K562 (cell line): ENCODE results near the gene PRDM12. TPM values are rescaled to one million over a fixed set of nuclear protein-coding genes. Genes with fewer than 3 reads are reported as not detected.

Experiments
- ATAC-seq: fragments of 200-7000 bp; cut with Tn5 transposase; 3 replicates; pipeline ENCODE4 v1.9.1; 2020; ENCODE audit warnings: moderate library complexity
- BruUV-seq: library from RNA; stranded (reverse); fragments of 400-500 nt; replicated peaks from 2 replicates; lab custom pipeline; 2021; lab: Mats Ljungman, UMichigan
- CTCF ChIA-PET: fragments of 300-600 bp; formaldehyde crosslinking; extraction: SDS; loops from one replicate; lab custom pipeline; 2021; ENCODE audit warnings: low intra/inter-chr PET ratio; lab: Yijun Ruan, JAX
- POLR2A ChIA-PET: fragments of 300-600, 350-650 bp; sonication (Branson Sonifier 250); formaldehyde crosslinking; extraction: SDS; loops from one replicate; lab custom pipeline; 2021; ENCODE audit warnings: antibody characterized with exemption, inconsistent platforms; lab: Yijun Ruan, JAX
- DNase-seq, 4 experiments: peaks; one replicate each; pipeline versions ENCODE4 v3.0.0 to v3.0.0-alpha.2; 2011 to 2018; ENCODE audit warnings: low spot score in 3 of 4, mixed read lengths in 3 of 4; ENCODE audit errors: extremely low read depth in 1 of 4
- FAIRE-seq: peaks from 2 replicates; lab custom pipeline; 2011; peaks lifted over from hg19 to GRCh38; lab: Jason Lieb, UNC
- H2AFZ ChIP-seq: 2 replicates; pipeline ENCODE4 v1.6.0; 2011; ENCODE audit warnings: low read depth, low read length, control low read depth, inconsistent platforms
- H3K27ac ChIP-seq: fragments of 200-600 bp; 3 replicates; pipeline ENCODE4 v1.8.0; 2011; ENCODE audit warnings: low read depth, mild to moderate bottlenecking, control low read depth, inconsistent platforms, low read length, moderate library complexity, mixed read lengths; ENCODE audit errors: extremely low read depth
- H3K27me3 ChIP-seq, 2 experiments: fragments of 300-600 bp in 1 of 2; 2 replicates in 1 of 2; 3 replicates in 1 of 2; pipeline versions ENCODE4 v1.6.0 to v1.8.0; 2011; ENCODE audit warnings: inconsistent platforms in 2 of 2, low read length in 2 of 2, mild to moderate bottlenecking in 1 of 2, mixed read lengths in 1 of 2, moderate library complexity in 1 of 2; ENCODE audit not compliant: control insufficient read depth in 2 of 2, insufficient read depth in 2 of 2
- H3K36me3 ChIP-seq: fragments of 300-600 bp; 3 replicates; pipeline ENCODE4 v1.8.0; 2011; ENCODE audit warnings: mild to moderate bottlenecking, low read length, inconsistent platforms; ENCODE audit not compliant: control insufficient read depth, insufficient read depth
- H3K4me1 ChIP-seq, 2 experiments: fragments of 200-600 bp in 1 of 2; replicated peaks in 1 of 2; 2 replicates in 1 of 2; 3 replicates in 1 of 2; pipeline versions ENCODE4 v1.5.1 to v1.8.0; 2011; ENCODE audit warnings: inconsistent platforms in 2 of 2, low read length in 2 of 2, mild to moderate bottlenecking in 1 of 2, mixed read lengths in 1 of 2, moderate library complexity in 1 of 2; ENCODE audit not compliant: control insufficient read depth in 2 of 2, insufficient read depth in 2 of 2
- H3K4me2 ChIP-seq: 2 replicates; pipeline ENCODE4 v1.6.1; 2011; ENCODE audit warnings: low read length, control low read depth, inconsistent platforms, mixed read lengths; ENCODE audit not compliant: insufficient read depth
- H3K4me3 ChIP-seq: fragments of 200-600 bp; sonication (generic), shearing (Covaris generic); 2 replicates; pipeline ENCODE4 v1.5.1; 2016; ENCODE audit warnings: control low read depth, inconsistent platforms
- H3K79me2 ChIP-seq: fragments of 200-600 bp; 3 replicates; pipeline ENCODE4 v1.8.0; 2011; ENCODE audit warnings: low read length, inconsistent platforms; ENCODE audit not compliant: control insufficient read depth, insufficient read depth
- H3K9ac ChIP-seq, 2 experiments: 2 replicates each; pipeline versions ENCODE4 v1.6.0 to v1.6.1; 2011; ENCODE audit warnings: low read depth in 2 of 2, low read length in 2 of 2, control low read depth in 1 of 2, inconsistent platforms in 1 of 2, mild to moderate bottlenecking in 1 of 2, mixed read lengths in 1 of 2; ENCODE audit not compliant: insufficient read depth in 1 of 2
- H3K9me1 ChIP-seq: one replicate; pipeline ENCODE4 v1.6.0; 2011; ENCODE audit warnings: inconsistent platforms, mild to moderate bottlenecking, low read length, moderate library complexity; ENCODE audit not compliant: control insufficient read depth, insufficient read depth
- H3K9me3 ChIP-seq: replicated peaks from 2 replicates; pipeline ENCODE4 v1.5.1; 2011; ENCODE audit warnings: low read depth, low read length, inconsistent platforms; ENCODE audit not compliant: control insufficient read depth, insufficient read depth
- H4K20me1 ChIP-seq: replicated peaks from 2 replicates; pipeline ENCODE4 v1.6.1; 2011; ENCODE audit warnings: low read length, inconsistent platforms, mixed read lengths; ENCODE audit not compliant: control insufficient read depth, insufficient read depth
- EZH2 ChIP-seq: IDR thresholded peaks from 2 replicates; pipeline ENCODE4 v1.6.1; 2012; ENCODE audit warnings: low read depth, mild to moderate bottlenecking, inconsistent platforms, low read length, borderline replicate concordance
- ZNF644 ChIP-seq: fragments of 200-800 bp; sonication (Bioruptor generic); IDR thresholded peaks from 2 replicates; pipeline ENCODE4 v1.6.1; 2016; ENCODE audit warnings: low read depth, missing genetic modification characterization, missing compliant biosample characterization
- WGBS: fragments of 100-300 bp; shearing (Covaris generic); methylation state at CpG from one replicate; pipeline ENCODE4 v1.1.6; 2016; ENCODE audit warnings: low coverage, mixed read lengths; ENCODE audit not compliant: insufficient coverage; ENCODE audit errors: missing lambda C conversion rate; 5-methylcytosine and 5-hydroxymethylcytosine counted together
- in situ Hi-C: fragments of 300-500 bp; cut with MboI; formaldehyde crosslinking; loops from 4 replicates; pipeline ENCODE4 v1.15.0; 2018; ENCODE audit warnings: inconsistent platforms, mixed read lengths
- intact Hi-C: fragments of 100-400 bp; cut with micrococcal nuclease; formaldehyde crosslinking; loops from 2 replicates; pipeline ENCODE4 v1.14.2; 2022
- polyA plus RNA-seq, 8 experiments: library from polyadenylated mRNA; depleted of rRNA in 4 of 8; stranded (reverse) in 5 of 8; unstranded in 3 of 8; fragments of >200 nt; fragmentation: Nextera tagmentation in 2 of 8; fragmentation: Illumina TruSeq in 1 of 8; extraction: Ambion mirVana in 2 of 8; extraction: Trizol in 1 of 8; gene quantifications; 2 replicates each; pipeline versions ENCODE4 v1.2.1 to v1.2.3, GENCODE V29; 2011 to 2014; ENCODE audit warnings: inconsistent platforms in 1 of 8, missing spikeins in 1 of 8
- total RNA-seq, 7 experiments: library from RNA; depleted of rRNA in 6 of 7; stranded (reverse); fragments of >200 nt in 6 of 7; fragmentation: Illumina TruSeq in 2 of 7; extraction: Trizol in 2 of 7; gene quantifications; 2 replicates each; pipeline versions ENCODE4 v1.2.1 to v1.2.3, GENCODE V29; 2011 to 2021; ENCODE audit warnings: low replicate concordance in 1 of 7

PRDM12 gene
- total and polyA plus RNA-seq, 9 of the 15 experiments (the other 6 are each of a cell fraction or from before 2014, with no cell fraction given) = 0.04 to 0.22 (median 0.07) TPM; not detected in 3

DNA sequence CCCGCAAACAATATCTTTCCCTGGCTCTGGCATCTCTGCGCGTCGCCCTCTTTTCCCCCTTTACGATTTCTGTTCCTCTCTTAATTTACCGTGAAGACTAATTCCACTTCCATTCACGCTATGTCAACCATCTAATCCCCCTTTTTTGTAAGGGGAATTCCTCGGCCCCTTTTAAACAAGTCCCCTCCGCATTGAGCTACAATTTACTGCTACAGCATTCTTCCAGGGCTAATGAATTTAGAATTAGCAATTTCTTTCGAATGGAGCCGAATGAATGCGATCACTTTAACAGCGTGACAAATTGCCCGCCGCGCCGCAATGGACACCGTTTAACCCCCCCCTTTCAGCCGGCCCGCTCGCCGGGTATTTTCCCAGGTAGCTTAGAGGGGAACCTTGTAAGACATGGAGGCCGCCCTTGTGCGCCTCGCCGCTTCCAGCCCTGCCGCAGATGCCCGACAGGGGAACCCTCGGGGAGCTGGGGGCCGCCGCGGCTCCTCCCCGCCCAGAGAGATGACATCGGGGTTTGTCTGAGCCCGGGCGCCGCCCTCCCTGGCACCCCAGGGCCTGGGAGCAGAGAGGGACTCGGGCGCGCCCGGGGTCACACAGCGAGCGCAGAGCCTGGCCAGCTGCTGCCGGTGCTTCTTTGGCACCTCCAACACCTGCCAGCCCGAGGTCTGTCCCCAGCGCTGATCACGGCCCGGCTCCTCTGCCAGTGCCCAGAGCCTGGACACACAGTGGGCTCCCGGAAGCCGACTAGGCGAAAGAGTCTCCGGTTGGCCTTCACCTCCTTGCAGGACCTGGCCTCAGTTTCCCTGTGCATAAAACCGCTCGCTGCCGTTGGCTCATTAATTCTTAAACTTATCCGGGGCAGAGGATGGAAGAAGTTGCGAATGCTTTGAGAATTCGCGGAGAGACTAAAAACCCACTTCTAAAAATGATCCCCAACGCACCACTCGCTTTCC lies 1.3 kb downstream of the PRDM12 start:
- ATAC-seq (no peak), DNase-seq (peak in 2 of 4 experiments; percentile 53 to 57), FAIRE-seq (no peak)
- ChIA-PET POLR2A (interaction anchor here (1.1 kb wide), 1 partner anchor 131 kb away, joined by 4 read pairs; no protein-coding TSS in a partner anchor), CTCF (no interaction called here)
- Histone ChIP-seq H3K9me3 (no peaks in the 10 kb centered on the region), H3K9ac (no peak overlapping the region), H3K79me2 (no peaks in the 10 kb centered on the region), H3K4me2 (no peak overlapping the region), H3K27ac (no peak overlapping the region), H3K27me3 (peaks cover 59 to 74% of the 10 kb centered on the region in 2 experiments), H3K36me3 (no peaks in the 10 kb centered on the region), H3K4me1 (peaks cover 2 to 53% of the 10 kb centered on the region in 2 experiments; a peak in 3 of 5 replicates), H3K9me1 (no peaks in the 10 kb centered on the region), H3K4me3 (no peak overlapping the region), H2AFZ (no peak overlapping the region), H4K20me1 (peaks cover 6% of the 10 kb centered on the region; the same call in 1 of the 2 replicates)
- in situ Hi-C loops (no loop called here), intact Hi-C loops (no loop called here)
- peak; percentile 78; the same call in 1 of the 2 replicates for TF ChIP-seq EZH2
- TF ChIP-seq ZNF644 (tag) = no peak
- WGBS = 21% methylated on average over 59 of the region's 61 CpGs
- no TSS peak for BruUV-seq
